EH (cell line): ENCODE data around the gene KLC1.

Experiments used
- DNase-seq: peaks from one replicate; pipeline ENCODE4 v3.0.0-alpha.2; 2015; ENCODE audit warnings: low read depth

The KLC1 gene

DNA sequence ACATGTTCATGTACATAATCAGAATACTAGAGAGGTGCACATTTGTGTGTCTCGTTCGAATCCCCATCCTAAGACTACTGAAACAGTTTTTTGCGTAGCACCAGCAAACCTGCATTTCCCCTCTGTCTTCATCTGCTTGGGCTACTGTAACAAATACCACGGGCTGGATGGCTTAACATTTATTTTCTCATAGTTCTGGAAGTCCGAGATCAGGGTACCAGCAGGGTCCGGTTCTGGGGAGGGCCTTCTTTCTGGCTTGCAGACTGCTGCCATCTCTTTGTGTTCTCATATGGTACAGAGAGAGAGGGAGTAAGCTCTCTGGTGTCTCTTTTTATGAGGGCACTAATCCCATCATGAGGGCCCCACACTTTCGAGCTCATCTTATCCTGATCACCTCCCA lies 30.6 kb downstream of the KLC1 start:
- DNase-seq = no peak

- DNase-seq = no peak
Measured at GRCh38 chr14:103662029-103662428, 33.0 kb downstream of the KLC1 start.

DNA sequence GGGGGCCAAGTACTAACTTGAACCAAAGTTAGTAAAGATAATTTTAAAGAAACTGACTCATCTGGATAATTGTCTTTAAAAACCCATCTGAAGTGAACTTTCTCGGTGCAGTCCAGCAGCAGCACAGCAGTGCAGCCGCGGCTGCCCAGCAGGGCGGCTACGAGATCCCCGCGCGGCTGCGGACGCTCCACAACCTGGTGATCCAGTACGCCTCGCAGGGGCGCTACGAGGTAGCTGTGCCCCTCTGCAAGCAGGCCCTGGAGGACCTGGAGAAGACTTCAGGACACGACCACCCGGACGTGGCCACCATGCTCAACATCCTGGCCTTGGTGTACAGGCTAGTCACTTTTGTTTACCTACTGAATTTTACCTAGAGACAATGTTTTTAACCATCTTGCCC lies 33.6 kb downstream of the KLC1 start:
- no peak for DNase-seq

DNA sequence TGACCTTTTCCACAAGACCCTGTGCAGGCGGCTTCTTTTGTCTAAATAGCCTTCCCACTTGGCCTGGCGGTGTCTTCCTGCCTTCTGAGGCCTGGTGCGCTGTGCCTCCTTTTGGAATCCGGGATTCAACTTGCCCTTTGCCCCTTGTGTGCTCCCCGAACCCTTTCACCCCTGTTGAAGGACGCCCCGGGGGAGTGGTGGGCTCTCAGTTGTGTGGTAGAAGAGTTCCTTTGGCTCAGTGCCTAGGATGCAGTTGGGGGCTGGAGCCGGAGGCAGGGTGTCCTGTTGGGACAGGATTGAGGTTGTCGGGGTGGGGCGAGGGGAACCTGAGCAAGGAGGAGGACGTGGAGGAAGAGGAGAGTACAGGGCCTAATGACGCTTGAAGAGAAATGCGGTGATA lies 34.5 kb downstream of the KLC1 start:
- DNase-seq = no peak

DNA sequence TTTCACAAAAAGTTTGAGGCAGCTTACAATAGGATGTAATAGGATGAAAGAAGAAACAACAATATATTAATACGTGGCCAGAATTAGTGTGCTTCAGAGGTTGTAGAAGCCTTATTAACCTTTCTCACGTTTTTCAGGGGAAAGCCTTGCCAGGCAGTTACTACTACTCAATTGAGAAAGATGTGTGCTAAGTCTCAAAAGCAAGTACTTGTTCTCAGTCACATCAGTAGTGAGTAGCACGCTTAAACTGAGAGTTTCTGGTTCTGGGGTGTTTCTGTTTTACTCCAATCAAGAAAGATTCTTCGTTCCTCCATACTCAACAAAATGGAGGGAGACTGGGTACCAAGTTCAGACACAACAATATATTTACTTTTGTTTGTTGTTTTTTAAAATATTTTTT lies 38.7 kb downstream of the KLC1 start:
- no peak for DNase-seq

DNA sequence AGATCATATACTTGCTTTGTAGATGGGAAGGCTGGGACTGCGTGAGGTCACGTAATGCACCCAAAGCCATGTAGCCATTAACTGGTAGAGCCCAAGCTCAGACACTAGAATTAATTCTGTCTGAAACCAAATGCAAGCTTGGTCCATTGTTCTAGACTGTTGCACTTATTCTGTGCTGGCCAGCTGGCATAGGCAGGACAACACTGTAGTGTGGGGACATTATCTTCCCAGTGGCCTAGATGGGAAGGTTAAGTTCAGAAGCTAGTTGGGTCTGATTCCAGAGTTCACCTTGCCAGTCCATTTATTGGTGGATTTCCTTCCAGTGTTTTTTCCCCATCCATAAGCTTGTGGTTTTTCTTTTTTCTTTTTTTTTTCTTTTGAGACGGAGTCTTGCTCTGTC lies 39.1 kb downstream of the KLC1 start:
- DNase-seq = no peak

- no peak for DNase-seq
Measured at GRCh38 chr14:103669370-103669769, 40.4 kb downstream of the KLC1 start.

DNA sequence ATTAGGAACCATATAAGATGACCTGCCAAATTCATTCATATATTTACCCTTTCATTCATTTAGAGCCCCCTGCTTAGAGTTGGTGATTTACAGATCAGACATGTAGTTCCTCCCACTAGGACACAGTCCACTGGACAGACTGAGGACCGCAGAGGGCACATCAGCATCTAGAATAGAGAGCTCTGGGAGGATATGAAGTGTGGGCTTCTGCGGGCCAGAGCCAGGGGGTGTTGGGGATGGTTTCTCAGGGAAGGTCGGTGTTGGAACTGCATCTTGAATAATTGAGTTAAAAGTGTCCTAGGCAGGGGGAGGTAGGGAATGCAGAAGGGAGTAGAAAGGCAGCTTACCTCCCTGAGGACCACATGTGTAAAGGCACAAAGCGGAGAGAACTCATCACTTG lies 42.9 kb downstream of the KLC1 start:
- no peak for DNase-seq

DNA sequence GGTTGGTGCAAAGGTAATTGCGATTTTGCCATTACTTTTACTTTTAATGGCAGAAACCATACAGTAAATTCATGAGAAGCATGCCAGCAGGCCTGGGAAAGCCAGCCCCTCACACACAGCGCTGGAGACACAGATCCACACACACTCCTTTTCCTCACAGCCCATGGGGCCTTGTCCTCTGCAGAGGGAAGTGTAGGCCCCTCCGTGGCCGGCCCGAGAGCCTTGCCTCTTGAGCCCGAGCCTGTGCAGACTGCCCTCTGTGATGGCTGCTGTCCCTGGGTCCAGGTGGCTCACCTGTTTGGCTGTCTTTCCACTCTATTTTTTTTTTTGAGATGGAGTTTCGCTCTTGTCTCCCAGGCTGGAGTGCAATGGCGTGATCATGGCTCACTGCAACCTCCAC lies 46.9 kb downstream of the KLC1 start:
- no peak for DNase-seq

DNA sequence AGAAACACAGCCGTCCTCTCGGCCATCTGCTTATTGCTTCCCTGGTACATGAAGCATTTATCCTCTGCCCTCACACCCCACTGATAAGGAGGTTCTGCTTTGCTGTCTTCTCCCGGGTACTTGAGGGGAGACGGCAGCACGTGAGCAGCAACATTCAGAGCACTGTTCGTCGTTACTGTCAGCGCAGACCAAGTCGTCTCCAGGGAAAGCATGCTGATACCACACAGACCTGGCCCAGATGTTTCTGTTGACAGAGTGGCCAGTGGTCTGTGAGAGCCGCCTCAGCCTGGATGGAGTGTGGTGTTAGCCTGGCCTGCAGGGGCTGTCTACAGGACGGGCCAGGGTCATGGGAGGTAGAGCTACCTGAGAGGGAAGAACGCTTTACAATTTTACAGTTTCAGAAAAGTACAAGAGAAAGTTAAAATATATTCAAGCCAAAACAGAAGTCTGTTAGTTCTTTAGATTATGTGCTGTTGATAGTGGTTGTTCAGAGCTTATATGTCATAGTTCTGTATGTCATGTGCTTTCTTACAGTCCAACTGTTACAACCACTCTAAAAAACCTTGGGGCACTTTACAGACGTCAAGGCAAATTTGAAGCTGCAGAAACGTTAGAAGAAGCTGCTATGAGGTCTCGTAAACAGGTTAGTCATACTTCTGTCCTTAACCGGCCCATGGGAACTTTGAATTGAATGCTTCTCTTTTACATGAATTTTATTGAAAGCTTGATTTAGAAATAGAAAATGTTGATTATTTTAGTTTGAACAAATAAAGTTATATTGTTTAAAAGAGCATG lies 48.1 kb downstream of the KLC1 start:
- peak; percentile 61 for DNase-seq

DNA sequence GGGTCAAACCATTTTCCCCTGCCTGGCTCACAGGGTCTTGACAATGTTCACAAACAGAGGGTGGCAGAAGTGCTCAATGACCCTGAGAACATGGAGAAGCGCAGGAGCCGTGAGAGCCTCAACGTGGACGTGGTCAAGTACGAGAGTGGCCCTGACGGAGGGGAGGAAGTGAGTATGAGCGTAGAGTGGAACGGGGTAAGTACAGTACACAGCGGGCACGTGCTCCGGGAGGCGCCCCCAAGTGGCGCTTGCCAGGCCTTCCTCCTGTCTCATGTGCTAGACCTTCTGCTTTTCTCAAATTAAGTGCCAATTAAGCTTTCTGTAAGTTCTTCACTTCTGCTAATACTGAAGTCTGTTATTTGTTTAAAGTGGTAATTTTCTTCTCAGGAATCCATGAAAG lies 50.3 kb downstream of the KLC1 start:
- peak; percentile 25 for DNase-seq

- DNase-seq = no peak
Measured at GRCh38 chr14:103680491-103681231, 51.6 kb downstream of the KLC1 start.

- no peak for DNase-seq
Measured at GRCh38 chr14:103683139-103683538, 54.1 kb downstream of the KLC1 start.

DNA sequence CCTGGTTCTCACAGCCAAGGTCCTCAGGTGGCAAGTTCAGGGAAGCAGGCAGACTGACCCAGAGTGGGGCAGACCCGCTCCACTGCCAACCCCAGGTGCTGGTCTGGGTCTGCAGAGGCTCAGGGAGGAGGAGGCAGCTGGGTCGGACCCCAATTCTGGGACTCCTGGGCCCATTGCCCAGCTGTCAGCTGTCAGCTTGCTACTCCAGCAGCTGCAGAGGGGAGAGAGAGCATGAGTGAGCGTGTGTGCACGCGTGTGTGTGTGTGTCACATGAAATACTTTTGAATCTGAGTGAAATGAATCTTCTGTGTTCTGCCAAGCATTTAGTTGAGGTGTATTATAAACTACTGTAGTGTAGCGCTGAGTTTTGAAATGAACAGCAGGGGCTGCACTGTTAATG lies 55.5 kb downstream of the KLC1 start:
- DNase-seq = no peak

DNA sequence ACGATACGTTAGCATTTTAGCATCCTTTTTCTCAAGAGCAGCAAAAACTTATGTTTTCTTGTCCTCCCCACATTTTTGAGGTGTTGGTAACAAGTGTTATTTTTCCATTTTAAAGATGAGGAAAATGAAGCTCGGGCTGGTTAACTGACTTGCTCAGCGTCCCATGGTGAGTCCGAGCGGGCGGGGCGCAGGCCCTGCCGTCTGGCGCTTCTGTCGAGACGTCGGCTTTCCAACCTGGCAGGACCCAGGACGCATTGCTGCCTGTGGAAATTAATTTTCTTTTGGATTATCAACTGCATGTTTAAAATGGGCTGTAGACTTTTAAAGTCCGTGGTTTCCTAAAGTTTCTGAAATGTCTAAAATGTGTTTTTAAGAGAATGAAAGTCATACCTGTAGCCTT lies 55.9 kb downstream of the KLC1 start:
- DNase-seq = no peak

DNA sequence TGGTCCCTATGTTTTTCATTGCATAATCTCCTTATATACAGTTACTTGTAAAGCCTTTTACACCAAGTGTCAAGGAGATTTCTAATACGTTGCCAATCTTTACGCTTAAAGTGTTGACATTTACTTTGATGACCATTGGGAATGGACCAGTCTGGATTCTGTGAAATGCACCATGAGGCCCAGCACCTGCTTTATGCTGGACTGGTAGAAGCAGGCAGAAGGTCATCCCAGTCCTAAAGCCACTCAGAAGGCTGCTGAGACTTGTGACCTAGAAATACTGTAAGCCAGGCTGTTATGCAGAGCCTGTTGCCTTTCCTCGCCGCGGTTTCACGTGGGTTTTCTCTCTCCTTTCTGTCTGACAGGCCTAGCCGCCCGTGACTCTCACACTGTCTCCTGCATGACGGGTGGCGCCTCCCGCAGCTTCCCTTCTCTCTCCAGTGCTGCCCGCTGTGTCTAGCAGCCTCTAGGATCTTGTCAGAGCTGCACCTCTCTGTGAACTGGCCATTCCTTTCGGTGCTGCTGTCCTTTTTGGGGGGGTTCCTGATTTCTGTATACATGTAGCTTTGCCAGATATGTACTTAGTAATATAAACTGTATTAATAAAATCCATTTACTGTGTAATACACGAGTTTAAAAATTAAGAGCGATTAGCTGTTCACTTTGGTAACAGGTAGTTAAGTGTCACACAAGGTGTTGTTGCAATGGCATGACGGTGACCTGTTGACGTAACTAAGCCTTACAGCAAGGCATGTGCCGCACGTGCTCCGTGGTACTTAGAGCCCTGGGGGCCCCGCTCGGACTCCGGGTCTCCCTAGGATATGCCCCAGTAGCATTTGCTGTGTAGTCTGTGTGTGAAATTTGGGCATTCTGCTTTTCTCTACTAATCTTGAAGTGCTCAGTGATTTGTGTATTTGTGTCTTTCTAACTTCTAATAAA lies 56.5 kb downstream of the KLC1 start:
- no peak for DNase-seq

DNA sequence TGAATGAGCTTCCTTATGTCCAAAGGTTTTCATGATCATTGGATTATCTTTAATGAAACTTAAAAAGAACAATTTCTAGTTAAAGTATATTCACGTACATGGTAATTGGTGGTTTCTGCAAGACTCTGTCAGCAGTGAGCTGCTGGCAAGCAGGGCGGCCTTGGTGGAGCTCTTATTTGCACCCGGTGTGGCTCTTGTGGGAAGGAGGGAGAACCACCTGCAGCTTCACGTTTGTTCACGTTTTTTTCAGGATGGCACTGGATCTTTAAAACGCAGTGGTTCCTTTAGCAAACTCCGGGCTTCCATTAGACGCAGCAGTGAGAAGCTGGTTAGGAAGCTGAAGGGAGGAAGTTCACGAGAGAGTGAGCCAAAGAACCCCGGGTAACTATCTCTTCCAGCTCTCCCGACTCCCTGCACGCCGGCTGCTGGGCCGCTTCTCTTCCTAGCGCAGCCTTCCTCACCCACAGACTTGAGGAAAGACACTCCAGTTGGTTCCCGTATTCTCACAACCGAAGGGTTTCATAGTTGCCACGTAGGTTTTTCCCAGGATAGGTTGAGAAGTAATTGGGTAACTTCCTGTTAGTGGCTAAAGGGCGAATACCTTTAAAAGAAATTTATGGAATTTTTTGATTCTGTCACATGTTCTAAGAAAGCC lies 57.9 kb downstream of the KLC1 start:
- peak; percentile 62 for DNase-seq

DNA sequence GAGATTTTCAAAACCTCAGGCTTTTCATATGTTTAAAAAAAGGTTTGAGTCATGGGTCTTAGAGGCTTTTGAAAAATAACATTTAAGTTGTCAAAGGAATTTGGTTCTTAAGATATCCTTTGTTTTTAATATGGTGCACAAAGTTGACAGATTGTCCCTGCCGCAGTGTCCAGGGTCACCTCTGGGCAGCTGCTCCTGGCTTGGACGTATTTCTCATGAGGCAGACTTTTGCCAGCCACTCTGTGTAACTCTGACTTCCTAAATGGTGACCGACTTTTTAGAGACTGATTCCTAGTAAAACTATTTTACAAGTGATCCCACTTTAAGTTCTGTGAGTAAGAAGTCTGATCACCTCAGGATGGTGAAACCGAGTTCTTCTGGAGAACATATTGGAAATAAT lies 58.7 kb downstream of the KLC1 start:
- DNase-seq = no peak

DNA sequence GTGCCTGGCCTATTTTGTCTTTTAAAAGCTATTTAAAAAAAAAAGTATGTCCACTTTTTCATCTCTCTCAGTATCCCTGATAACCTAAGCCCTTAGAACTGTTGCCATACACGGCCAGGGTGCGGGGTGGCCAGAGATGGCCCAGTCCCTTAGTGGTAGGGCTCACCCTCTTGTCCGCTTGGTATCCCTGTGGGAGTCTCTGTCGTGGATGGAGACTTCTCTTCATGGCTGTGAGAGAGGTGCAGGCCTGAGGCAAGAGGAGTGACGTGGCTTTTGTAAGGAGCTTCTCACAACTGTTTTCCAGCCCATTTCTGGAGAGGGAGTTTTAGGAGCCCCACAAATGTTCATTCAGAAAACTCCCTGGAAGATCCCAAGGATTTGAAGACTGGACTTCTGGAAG lies 59.4 kb downstream of the KLC1 start:
- DNase-seq = peak; percentile 33

- peak; percentile 78 for DNase-seq
Measured at GRCh38 chr14:103688906-103689902, 60.2 kb downstream of the KLC1 start.

GRCh38 chr14:103690332-103690731 lies 61.3 kb downstream of the KLC1 start:
- no peak for DNase-seq
